HG03039 (cell line): Measurements from ENCODE around the gene GNPDA2.
"Not testable (repeated sequence)": the region's sequence is repeated elsewhere in the genome, so short reads cannot be mapped to it uniquely, and the experiment has no call there.

Experiments
- ATAC-seq: cut with Tn5 transposase; IDR thresholded peaks from one replicate; pipeline ENCODE4 v1.9.1; 2021; ENCODE audit warnings: mild to moderate bottlenecking, moderate library complexity; ENCODE audit not compliant: unreplicated experiment

GNPDA2 gene

GRCh38 chr4:44726038-44726871, at the start of gene GNPDA2:
TSS of gene GNPDA2 (minus strand) at chr4:44726556. CDS start at chr4:44722207, 4,349 bp downstream.
- peak; percentile 93 for ATAC-seq

- ATAC-seq: no peak
Measured at GRCh38 chr4:44772340-44772739, 46.0 kb upstream of the GNPDA2 start.

- no peak for ATAC-seq
Measured at GRCh38 chr4:44771789-44772188, 45.4 kb upstream of the GNPDA2 start.

- no peak for ATAC-seq
Measured at GRCh38 chr4:44766453-44766852, 40.1 kb upstream of the GNPDA2 start.

- no peak for ATAC-seq
Measured at GRCh38 chr4:44765116-44765515, 38.8 kb upstream of the GNPDA2 start.

- no peak for ATAC-seq
Measured at GRCh38 chr4:44761306-44761705, 35.0 kb upstream of the GNPDA2 start.

GRCh38 chr4:44760142-44760898, 34.0 kb upstream of the GNPDA2 start:
- ATAC-seq: no peak

GRCh38 chr4:44756559-44756958, 30.2 kb upstream of the GNPDA2 start:
- no peak for ATAC-seq

- ATAC-seq: no peak
Measured at GRCh38 chr4:44740201-44740600, 13.8 kb upstream of the GNPDA2 start.

- ATAC-seq: no peak
Measured at GRCh38 chr4:44738615-44739014, 12.3 kb upstream of the GNPDA2 start.

GRCh38 chr4:44736900-44737299, 10.5 kb upstream of the GNPDA2 start:
- ATAC-seq: no peak

GRCh38 chr4:44728694-44729093, 2.3 kb upstream of the GNPDA2 start:
- ATAC-seq: not testable (repeated sequence)

GRCh38 chr4:44727471-44727870, 1.1 kb upstream of the GNPDA2 start:
- ATAC-seq: no peak

GRCh38 chr4:44725726-44726037, 674 bp downstream of the GNPDA2 start:
- no peak for ATAC-seq

GRCh38 chr4:44725166-44725565, 1.2 kb downstream of the GNPDA2 start:
- ATAC-seq: no peak

GRCh38 chr4:44722001-44722400, 4.4 kb downstream of the GNPDA2 start:
- ATAC-seq: no peak

- no peak for ATAC-seq
Measured at GRCh38 chr4:44720371-44720770, 6.0 kb downstream of the GNPDA2 start.

- ATAC-seq: no peak
Measured at GRCh38 chr4:44716597-44716996, 9.8 kb downstream of the GNPDA2 start.

- ATAC-seq: no peak
Measured at GRCh38 chr4:44713125-44713524, 13.2 kb downstream of the GNPDA2 start.

- no peak for ATAC-seq
Measured at GRCh38 chr4:44704673-44705072, 21.7 kb downstream of the GNPDA2 start.

GRCh38 chr4:44701037-44701436, 25.3 kb downstream of the GNPDA2 start:
- ATAC-seq: no peak

GRCh38 chr4:44700427-44700826, 25.9 kb downstream of the GNPDA2 start:
- no peak for ATAC-seq
